Panc1 (cell line): Measurements from ENCODE around the gene E2F3. TPM values are rescaled to one million over a fixed set of nuclear protein-coding genes. Genes with fewer than 3 reads are reported as not detected.
"Not testable (repeated sequence)": the region's sequence is repeated elsewhere in the genome, so short reads cannot be mapped to it uniquely, and the experiment has no call there.

Experiments used
- ATAC-seq: fragments of 200-7000 bp; cut with Tn5 transposase; 2 replicates; pipeline ENCODE4 v1.9.1; 2020; ENCODE audit warnings: mild to moderate bottlenecking, moderate library complexity
- BruUV-seq: library from RNA; stranded (reverse); fragments of 400-500 nt; replicated peaks from 2 replicates; lab custom pipeline; 2021; lab: Mats Ljungman, UMichigan
- CTCF ChIA-PET: fragments of 300-600 bp; sonication (Branson Sonifier 250); formaldehyde crosslinking; loops from one replicate; lab custom pipeline; 2022; ENCODE audit warnings: antibody characterized with exemption; lab: Charles Lee
- POLR2A ChIA-PET: fragments of 300-600 bp; sonication (Branson Sonifier 250); formaldehyde crosslinking; loops from one replicate; lab custom pipeline; 2022; ENCODE audit warnings: antibody characterized with exemption; lab: Charles Lee
- DNase-seq: peaks from one replicate; pipeline ENCODE4 v3.0.0-alpha.2; 2010; ENCODE audit warnings: low read depth, low spot score
- H3K27ac ChIP-seq: 2 replicates; pipeline ENCODE4 v1.5.1; 2011; ENCODE audit warnings: mild to moderate bottlenecking, low read length, inconsistent platforms
- H3K27me3 ChIP-seq: fragments of 200-500 bp; sonication (Bioruptor generic); 2 replicates; pipeline ENCODE4 v1.6.0; 2014; ENCODE audit warnings: low read length, inconsistent platforms; ENCODE audit not compliant: control insufficient read depth, insufficient read depth
- H3K36me3 ChIP-seq: fragments of 200-500 bp; sonication (Bioruptor generic); 2 replicates; pipeline ENCODE4 v1.5.1; 2014; ENCODE audit warnings: inconsistent platforms, mild to moderate bottlenecking, low read length, moderate library complexity; ENCODE audit not compliant: control insufficient read depth, insufficient read depth
- H3K4me1 ChIP-seq: 2 replicates; pipeline ENCODE4 v1.5.1; 2011; ENCODE audit warnings: inconsistent platforms, mild to moderate bottlenecking, low read length, moderate library complexity; ENCODE audit not compliant: control insufficient read depth, insufficient read depth
- H3K4me3 ChIP-seq, 2 experiments: 2 replicates each; pipeline ENCODE4 v1.5.1; 2011 to 2012; ENCODE audit warnings: low read depth in 2 of 2, low read length in 2 of 2, mild to moderate bottlenecking in 2 of 2, inconsistent platforms in 1 of 2, moderate library complexity in 1 of 2
- H3K9me3 ChIP-seq: fragments of 200-500 bp; sonication (Bioruptor generic); 2 replicates; pipeline ENCODE4 v1.5.1; 2014; ENCODE audit warnings: low read depth, mild to moderate bottlenecking, inconsistent platforms, low read length, moderate library complexity; ENCODE audit not compliant: control insufficient read depth, insufficient read depth
- POLR2AphosphoS5 ChIP-seq: IDR thresholded peaks from 2 replicates; pipeline ENCODE4 v1.6.1; 2012; ENCODE audit warnings: mild to moderate bottlenecking, low read depth, low read length, moderate library complexity
- SIN3A ChIP-seq: IDR thresholded peaks from 2 replicates; pipeline ENCODE4 v1.6.1; 2012; ENCODE audit warnings: low read depth, mild to moderate bottlenecking, low read length, moderate library complexity, borderline replicate concordance; ENCODE audit not compliant: insufficient read depth
- TCF7L2 ChIP-seq: IDR thresholded peaks from 2 replicates; pipeline ENCODE4 v1.6.1; 2011; ENCODE audit warnings: mild to moderate bottlenecking, low read depth, low read length, inconsistent platforms
- in situ Hi-C: cut with HindIII; loops from 2 replicates; pipeline ENCODE4 v1.10.0; 2016; ENCODE audit warnings: low sequenced_read_pairs, low pct_unique_long_range_greater_than_20kb
- intact Hi-C: fragments of 100-400 bp; cut with micrococcal nuclease; formaldehyde crosslinking; loops from one replicate; pipeline ENCODE4 v1.10.0; 2022; ENCODE audit not compliant: unreplicated experiment
- total RNA-seq: library from RNA; stranded (reverse); gene quantifications from one replicate; pipeline ENCODE4 v1.2.1, GENCODE V29; 2021; ENCODE audit not compliant: unreplicated experiment
- TF ChIP-seq, protein P1 (sequence below): fragments of 450-650 bp; IDR thresholded peaks from 2 replicates; pipeline ENCODE4 v1.5.1; 2017; ENCODE audit warnings: mild to moderate bottlenecking
- TF ChIP-seq, protein P2 (sequence below), 2 experiments: IDR thresholded peaks; 2 replicates each; pipeline ENCODE4 v1.6.1; 2011 to 2012; ENCODE audit warnings: low read depth in 2 of 2, control low read depth in 1 of 2, low read length in 1 of 2, mild to moderate bottlenecking in 1 of 2, moderate library complexity in 1 of 2; ENCODE audit not compliant: insufficient read depth in 1 of 2

Gene E2F3
- total RNA-seq, 1 experiment from 2014 or later, result 31.0 TPM

DNA sequence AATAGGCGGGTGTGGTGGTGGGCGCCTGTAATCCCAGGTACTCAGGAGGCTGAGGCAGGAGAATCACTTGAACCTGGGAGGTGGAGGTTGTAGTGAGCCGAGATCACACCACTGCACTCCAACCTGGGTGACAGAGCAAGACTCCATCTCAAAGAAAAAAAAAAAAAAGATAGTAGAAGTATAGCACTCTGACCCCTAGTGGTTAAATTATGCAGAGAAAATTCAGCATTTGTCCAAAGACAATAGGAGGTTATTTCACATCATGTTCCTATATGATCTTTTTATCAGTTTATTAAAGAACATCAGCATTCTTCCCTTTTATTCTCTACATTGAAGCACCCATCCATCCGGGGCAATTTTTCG is 127.4 kb downstream of the E2F3 start:
- H3K36me3 ChIP-seq, in situ Hi-C loops, POLR2A ChIA-PET, BruUV-seq, DNase-seq, H3K27me3 ChIP-seq, H3K4me1 ChIP-seq, H3K27ac ChIP-seq, H3K9me3 ChIP-seq, CTCF ChIA-PET: not testable (repeated sequence)
- ATAC-seq, result peak; percentile 61
- TF ChIP-seq, protein P1, sequence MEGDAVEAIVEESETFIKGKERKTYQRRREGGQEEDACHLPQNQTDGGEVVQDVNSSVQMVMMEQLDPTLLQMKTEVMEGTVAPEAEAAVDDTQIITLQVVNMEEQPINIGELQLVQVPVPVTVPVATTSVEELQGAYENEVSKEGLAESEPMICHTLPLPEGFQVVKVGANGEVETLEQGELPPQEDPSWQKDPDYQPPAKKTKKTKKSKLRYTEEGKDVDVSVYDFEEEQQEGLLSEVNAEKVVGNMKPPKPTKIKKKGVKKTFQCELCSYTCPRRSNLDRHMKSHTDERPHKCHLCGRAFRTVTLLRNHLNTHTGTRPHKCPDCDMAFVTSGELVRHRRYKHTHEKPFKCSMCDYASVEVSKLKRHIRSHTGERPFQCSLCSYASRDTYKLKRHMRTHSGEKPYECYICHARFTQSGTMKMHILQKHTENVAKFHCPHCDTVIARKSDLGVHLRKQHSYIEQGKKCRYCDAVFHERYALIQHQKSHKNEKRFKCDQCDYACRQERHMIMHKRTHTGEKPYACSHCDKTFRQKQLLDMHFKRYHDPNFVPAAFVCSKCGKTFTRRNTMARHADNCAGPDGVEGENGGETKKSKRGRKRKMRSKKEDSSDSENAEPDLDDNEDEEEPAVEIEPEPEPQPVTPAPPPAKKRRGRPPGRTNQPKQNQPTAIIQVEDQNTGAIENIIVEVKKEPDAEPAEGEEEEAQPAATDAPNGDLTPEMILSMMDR, result peak; percentile 62
- peak overlapping the region in 1 of 2 experiments; percentile 47; a peak in 3 of 4 replicates for H3K4me3 ChIP-seq
- intact Hi-C loops, result loop anchor here (1.0 to 5.0 kb wide), 2 partner anchors 238 to 437 kb away; no protein-coding TSS in a partner anchor

DNA sequence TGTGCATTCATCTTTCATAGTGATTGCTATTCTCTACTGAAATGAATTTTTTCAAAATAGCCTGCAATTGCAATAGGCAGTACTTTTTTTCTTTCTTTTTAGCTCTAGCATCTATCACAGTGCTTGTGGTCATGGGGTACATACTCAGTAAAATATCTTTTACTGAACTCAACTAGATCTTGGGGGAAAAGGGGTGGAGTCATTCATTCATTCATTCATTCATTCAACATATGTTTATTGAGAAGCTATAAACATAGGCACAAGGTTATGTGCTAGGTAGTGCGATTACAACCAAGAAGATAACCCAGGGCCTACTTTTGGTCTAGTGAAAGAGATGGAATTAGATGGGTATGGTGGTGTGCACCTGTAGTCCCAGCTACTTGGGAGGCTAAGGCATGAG is 131.2 kb downstream of the E2F3 start:
- BruUV-seq, result no TSS peak

More for the DNA sequence above, 131.2 kb downstream of the E2F3 start:
- peaks cover 8% of the 10 kb centered on the region for H3K4me1 ChIP-seq
- H3K4me3 ChIP-seq, result no peak overlapping the region
- H3K36me3 ChIP-seq, result peaks cover 11% of the 10 kb centered on the region; the same call in 1 of the 2 replicates
- no peak for TF ChIP-seq POLR2AphosphoS5
- TF ChIP-seq, protein P1, result no peak
- TF ChIP-seq TCF7L2, result no peak
- TF ChIP-seq SIN3A, result no peak
- TF ChIP-seq, protein P2, sequence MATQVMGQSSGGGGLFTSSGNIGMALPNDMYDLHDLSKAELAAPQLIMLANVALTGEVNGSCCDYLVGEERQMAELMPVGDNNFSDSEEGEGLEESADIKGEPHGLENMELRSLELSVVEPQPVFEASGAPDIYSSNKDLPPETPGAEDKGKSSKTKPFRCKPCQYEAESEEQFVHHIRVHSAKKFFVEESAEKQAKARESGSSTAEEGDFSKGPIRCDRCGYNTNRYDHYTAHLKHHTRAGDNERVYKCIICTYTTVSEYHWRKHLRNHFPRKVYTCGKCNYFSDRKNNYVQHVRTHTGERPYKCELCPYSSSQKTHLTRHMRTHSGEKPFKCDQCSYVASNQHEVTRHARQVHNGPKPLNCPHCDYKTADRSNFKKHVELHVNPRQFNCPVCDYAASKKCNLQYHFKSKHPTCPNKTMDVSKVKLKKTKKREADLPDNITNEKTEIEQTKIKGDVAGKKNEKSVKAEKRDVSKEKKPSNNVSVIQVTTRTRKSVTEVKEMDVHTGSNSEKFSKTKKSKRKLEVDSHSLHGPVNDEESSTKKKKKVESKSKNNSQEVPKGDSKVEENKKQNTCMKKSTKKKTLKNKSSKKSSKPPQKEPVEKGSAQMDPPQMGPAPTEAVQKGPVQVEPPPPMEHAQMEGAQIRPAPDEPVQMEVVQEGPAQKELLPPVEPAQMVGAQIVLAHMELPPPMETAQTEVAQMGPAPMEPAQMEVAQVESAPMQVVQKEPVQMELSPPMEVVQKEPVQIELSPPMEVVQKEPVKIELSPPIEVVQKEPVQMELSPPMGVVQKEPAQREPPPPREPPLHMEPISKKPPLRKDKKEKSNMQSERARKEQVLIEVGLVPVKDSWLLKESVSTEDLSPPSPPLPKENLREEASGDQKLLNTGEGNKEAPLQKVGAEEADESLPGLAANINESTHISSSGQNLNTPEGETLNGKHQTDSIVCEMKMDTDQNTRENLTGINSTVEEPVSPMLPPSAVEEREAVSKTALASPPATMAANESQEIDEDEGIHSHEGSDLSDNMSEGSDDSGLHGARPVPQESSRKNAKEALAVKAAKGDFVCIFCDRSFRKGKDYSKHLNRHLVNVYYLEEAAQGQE (IDR thresholded peaks at IDR 0.05; ENCODE audit: insufficient read depth in 1 of 2, low read depth in 2 of 2, low read length in 1 of 2), result no peak
- H3K9me3 ChIP-seq, result no peaks in the 10 kb centered on the region
- no peaks in the 10 kb centered on the region for H3K27me3 ChIP-seq
- in situ Hi-C loops, result no loop called here
- intact Hi-C loops, result no loop called here
- ATAC-seq (no peak), DNase-seq (no peak)
- CTCF ChIA-PET, result interaction anchor here (0.6 kb wide), 1 partner anchor 65 kb away, joined by 3 read pairs; no protein-coding TSS in a partner anchor
- POLR2A ChIA-PET, result no interaction called here
- H3K27ac ChIP-seq, result no peak overlapping the region
